GM19397 (cell line): ENCODE measurements around the gene CTIF.

Experiments
- ATAC-seq: cut with Tn5 transposase; IDR thresholded peaks from one replicate; pipeline ENCODE4 v1.9.1; 2021; ENCODE audit warnings: mild to moderate bottlenecking, moderate library complexity; ENCODE audit not compliant: unreplicated experiment

Gene CTIF

GRCh38 chr18:48723016-48723415 lies 184.2 kb downstream of the CTIF start:
- no peak for ATAC-seq

GRCh38 chr18:48723837-48724236 lies 185.0 kb downstream of the CTIF start:
- ATAC-seq, result no peak

GRCh38 chr18:48724442-48724841 lies 185.6 kb downstream of the CTIF start:
- ATAC-seq, result no peak

GRCh38 chr18:48724939-48725338 lies 186.1 kb downstream of the CTIF start:
- no peak for ATAC-seq

- no peak for ATAC-seq
These were observed 186.7 kb downstream of the CTIF start for GRCh38 chr18:48725562-48725961.

- no peak for ATAC-seq
These were observed 188.8 kb downstream of the CTIF start for GRCh38 chr18:48727681-48728080.

- ATAC-seq, result no peak
These were observed 189.5 kb downstream of the CTIF start for GRCh38 chr18:48728204-48728833.

- no peak for ATAC-seq
These were observed 190.6 kb downstream of the CTIF start for GRCh38 chr18:48729404-48729803.

GRCh38 chr18:48730010-48730409 lies 191.2 kb downstream of the CTIF start:
- ATAC-seq, result no peak

GRCh38 chr18:48732767-48733424 lies 194.1 kb downstream of the CTIF start:
- ATAC-seq, result no peak

- ATAC-seq, result no peak
These were observed 194.9 kb downstream of the CTIF start for GRCh38 chr18:48733643-48734253.

GRCh38 chr18:48734460-48734859 lies 195.6 kb downstream of the CTIF start:
- ATAC-seq, result no peak

- ATAC-seq, result no peak
These were observed 196.3 kb downstream of the CTIF start for GRCh38 chr18:48735080-48735676.

GRCh38 chr18:48735681-48736255 lies 196.9 kb downstream of the CTIF start:
- ATAC-seq, result no peak

GRCh38 chr18:48736321-48737260 lies 197.8 kb downstream of the CTIF start:
- no peak for ATAC-seq

GRCh38 chr18:48739266-48740067 lies 200.6 kb downstream of the CTIF start:
- no peak for ATAC-seq

- no peak for ATAC-seq
These were observed 201.2 kb downstream of the CTIF start for GRCh38 chr18:48740068-48740440.

GRCh38 chr18:48740851-48741485 lies 202.1 kb downstream of the CTIF start:
- ATAC-seq, result no peak

- no peak for ATAC-seq
These were observed 203.0 kb downstream of the CTIF start for GRCh38 chr18:48741866-48742265.
